NCI-H187 (cell line): ENCODE data around the gene ATP8A1.
"Not testable (repeated sequence)": the region's sequence is repeated elsewhere in the genome, so short reads cannot be mapped to it uniquely, and the experiment has no call there.

Experiments
- DNase-seq, 2 experiments: peaks; one replicate each; lab custom pipeline; 2025; lab: John Stamatoyannopoulos, UW

ATP8A1 gene

DNA sequence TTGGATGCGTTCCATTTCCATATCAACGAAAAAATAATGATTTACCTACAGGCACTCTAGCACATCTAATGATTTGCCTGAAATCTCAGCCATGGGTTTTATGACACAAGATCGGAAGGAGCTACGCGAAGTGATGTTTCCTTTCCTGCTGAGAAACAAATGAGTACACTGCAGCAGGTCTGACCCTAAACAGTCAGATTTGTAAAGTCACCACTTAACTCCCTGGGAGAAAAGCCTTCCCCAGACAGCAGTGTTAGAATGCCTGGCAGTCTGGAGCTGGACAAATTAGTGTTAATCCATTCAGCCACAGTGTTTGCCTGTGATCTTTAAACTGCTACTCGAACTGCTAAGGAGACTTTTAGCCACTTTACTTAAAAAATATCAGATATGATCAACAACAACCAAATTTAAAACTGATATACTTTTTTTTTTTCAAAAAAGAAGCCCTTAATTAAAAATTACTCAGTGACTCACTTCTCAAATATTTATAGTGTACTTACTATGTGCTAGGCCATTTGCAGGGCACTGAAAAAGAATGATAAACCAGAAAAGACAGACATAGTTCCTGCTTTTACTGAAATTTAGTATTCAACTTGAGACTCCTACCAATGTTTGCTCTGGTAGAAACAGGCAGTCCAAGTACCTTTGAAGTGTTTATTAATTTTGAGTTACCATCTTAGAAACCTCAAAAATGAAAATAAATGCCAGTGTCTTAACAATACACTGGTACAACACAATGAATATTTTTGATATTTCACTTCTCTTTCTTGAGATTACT lies 155.1 kb downstream of the ATP8A1 start:
- no peak for DNase-seq

DNA sequence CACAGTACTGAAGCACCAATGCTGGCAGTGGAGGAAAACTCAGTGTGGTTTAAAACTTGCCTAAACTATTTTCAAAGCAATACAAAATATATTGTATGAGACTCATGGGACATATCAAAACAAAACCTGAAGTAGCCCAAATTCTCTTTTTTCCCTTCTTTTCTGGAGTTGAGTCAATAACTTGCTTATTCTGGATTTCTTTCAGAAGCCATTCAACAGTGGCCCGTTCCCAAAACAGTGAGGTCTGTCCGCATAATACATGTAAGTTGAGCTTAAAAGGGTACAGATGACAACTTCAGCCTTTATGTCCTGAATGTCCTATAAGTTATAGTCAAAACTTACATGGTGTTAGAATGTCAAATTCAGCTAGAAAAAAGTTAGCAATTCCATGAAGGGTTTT lies 158.9 kb downstream of the ATP8A1 start:
- no peak for DNase-seq

DNA sequence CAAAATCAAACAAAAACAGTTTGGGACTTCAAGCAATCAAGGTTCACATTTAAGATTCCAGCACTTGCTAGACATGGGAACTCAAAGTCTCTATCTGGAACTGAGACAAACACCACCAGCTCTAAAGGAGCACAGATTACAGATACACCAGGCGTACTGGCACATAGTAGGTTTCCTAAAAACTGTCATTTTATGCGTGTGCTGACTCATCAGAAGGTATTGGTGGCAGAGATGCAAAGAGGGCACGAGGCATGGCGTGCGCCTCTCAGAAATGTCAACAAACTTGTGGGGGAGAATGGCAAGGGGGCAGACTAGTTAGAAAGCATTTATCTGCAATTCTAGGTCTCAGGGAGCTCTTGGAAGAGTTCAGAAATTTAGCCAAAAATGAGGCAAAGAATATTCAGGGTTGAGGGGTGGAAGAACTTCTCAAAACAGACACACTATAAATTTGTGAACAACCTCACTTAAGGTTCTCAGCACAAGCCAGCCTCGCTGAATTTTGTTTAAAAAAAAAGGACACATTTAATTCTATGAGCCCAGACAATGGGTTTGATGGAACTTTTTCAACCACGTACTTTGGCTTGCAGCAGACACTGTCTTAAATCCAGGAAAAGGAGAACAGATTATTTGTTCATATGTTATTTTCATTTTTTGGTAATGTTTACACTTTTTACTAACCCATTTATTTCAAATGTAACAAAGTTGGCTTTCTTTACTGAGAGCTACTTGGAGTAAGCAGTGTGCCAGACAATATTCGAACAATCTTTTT lies 159.6 kb downstream of the ATP8A1 start:
- no peak for DNase-seq

DNA sequence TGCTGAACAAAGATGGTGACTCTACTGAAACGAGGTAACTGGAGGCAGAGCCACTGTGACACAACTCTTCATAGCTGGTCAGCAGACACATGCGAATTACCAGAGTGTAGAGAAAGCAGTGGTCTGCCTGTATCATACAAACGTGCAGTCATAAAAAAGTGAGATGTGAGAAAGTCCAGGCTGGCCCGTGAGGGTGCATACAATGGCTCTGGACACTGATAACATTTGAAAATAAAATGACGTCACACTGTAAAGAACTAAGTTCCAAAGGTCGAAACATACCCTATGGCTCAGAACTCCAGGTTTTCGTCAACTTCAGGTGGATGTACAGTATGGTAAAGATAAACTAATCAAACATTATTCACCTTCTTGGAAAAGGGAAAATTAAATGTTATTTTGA lies 163.9 kb downstream of the ATP8A1 start:
- DNase-seq: no peak

DNA sequence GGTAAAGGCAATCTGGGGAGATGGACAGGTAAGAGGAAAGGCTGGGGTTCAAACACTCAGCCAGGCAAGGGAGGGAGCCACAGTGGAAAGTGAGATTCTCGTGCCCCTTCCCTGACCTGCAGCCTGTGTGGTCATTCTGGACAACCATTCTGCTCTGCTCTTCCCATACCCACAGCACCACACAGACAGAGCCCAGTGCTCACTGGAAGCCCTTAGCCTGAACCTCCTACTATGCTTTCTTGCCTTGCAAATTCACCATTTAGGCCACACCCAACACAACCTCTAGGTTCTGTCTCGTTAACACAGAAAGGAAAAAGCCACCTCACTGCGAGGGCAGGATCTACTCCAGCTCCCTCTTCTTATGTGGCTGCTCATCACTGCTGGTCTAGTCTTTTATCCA lies 166.9 kb downstream of the ATP8A1 start:
- DNase-seq: no peak

GRCh38 chr4:42489095-42489494 lies 167.8 kb downstream of the ATP8A1 start:
- no peak for DNase-seq

- no peak for DNase-seq
These were observed 168.4 kb downstream of the ATP8A1 start for GRCh38 chr4:42488554-42488953.

GRCh38 chr4:42488114-42488513 lies 168.8 kb downstream of the ATP8A1 start:
- no peak for DNase-seq

GRCh38 chr4:42487230-42487629 lies 169.7 kb downstream of the ATP8A1 start:
- DNase-seq: no peak

- DNase-seq: not testable (repeated sequence)
These were observed 170.7 kb downstream of the ATP8A1 start for GRCh38 chr4:42486156-42486555.

DNA sequence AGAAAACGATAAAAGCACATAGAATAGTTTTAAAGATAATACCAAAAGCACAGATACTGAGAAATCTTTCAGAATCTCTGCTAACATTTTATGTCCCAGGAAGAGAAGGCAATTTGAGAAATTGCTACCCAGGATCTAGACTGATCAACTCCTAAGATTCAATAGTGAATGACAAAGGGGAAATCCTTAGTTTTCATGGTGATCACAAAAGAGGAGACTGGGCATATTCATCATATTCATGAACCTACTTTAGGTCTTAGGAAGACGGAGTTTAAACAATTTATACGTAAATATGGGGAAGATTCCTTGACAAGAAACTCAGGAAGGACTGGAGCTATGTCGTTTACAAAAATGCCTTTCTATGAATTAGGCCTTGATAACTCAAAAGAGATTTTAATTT lies 172.3 kb downstream of the ATP8A1 start:
- no peak for DNase-seq

GRCh38 chr4:42483426-42484379 lies 173.2 kb downstream of the ATP8A1 start:
- no peak for DNase-seq

- DNase-seq: no peak
These were observed 174.2 kb downstream of the ATP8A1 start for GRCh38 chr4:42482516-42483327.

DNA sequence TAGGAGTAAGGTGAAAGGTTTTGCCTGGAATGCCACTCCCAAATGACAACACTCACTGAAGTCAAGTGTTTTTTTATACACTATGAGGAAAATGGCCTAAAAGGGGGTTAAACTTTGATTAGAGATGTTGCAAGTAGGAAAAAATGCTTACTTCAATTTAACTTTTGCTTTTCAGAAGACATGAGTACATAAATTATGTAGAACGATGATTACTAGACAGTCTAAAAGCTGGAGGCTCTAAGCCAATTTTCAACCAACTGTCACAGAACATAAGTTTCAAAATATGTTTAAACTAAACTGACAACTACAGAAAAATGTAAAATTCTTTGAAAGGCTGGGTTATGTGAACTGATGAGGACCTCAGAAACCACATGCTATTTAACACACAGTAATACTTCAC lies 176.2 kb downstream of the ATP8A1 start:
- DNase-seq: no peak

GRCh38 chr4:42480281-42480680 lies 176.6 kb downstream of the ATP8A1 start:
- no peak for DNase-seq

- DNase-seq: no peak
These were observed 178.0 kb downstream of the ATP8A1 start for GRCh38 chr4:42478946-42479345.

DNA sequence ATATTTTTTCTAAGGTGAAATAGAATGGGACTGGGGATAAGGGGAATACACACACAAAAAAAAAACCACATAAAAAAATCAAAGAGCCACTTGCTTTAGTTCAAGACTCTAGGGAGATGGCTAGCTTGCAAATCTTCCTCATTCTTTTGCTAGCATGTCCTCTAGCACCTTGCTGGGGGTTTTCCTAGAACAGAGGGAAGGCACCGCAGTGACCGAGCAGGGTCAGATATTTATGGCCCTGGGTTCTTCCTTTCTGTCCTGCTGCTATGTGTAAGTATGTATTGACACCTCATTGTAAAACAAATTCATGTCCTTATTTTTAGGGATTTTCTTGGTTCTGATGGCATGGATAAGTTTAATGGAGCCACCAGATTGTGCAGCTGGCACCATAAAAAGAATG lies 178.4 kb downstream of the ATP8A1 start:
- no peak for DNase-seq

DNA sequence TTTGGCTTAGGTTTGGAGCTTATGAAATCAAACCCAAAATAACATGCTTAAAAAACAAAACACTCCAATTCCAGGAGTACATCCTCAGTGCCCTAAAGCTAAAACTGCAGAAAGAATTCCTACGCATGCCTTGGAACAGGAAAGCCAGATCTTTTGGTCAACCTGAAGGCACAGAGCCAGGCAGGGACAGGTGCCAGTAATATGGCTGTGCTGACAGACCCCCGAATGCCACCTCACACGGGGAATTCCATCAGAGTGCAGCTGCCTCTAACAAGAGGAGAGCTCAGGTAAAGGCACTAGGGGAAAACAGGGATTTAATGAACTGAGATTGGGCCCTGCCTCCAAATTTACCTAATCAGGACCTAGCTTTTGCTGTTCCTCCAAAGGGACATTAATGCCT lies 182.5 kb downstream of the ATP8A1 start:
- no peak for DNase-seq

- DNase-seq: no peak
These were observed 183.7 kb downstream of the ATP8A1 start for GRCh38 chr4:42473071-42473684.

GRCh38 chr4:42471896-42472295 lies 185.0 kb downstream of the ATP8A1 start:
- DNase-seq: no peak

GRCh38 chr4:42470023-42470422 lies 186.9 kb downstream of the ATP8A1 start:
- DNase-seq: no peak
